Upper lobe of left lung (tissue), 6 donors: ENCODE results near the gene ZNF792. TPM values are rescaled to one million over a fixed set of nuclear protein-coding genes. Genes with fewer than 3 reads are reported as not detected.

Source experiments
- ATAC-seq, 2 donors: fragments of 200-7000 bp; cut with Tn5 transposase; one replicate each; pipeline ENCODE4 v1.9.1; 2022; ENCODE audit warnings: mild to moderate bottlenecking in 2 of 2, moderate library complexity in 2 of 2; ENCODE audit not compliant: low FRiP score in 2 of 2
- DNase-seq, 2 donors: peaks; one replicate each; pipeline ENCODE4 v3.0.0-alpha.2; 2019 to 2020
- H3K27ac ChIP-seq, 4 donors: fragments of 200-600 bp; sonication (generic); one replicate each; pipeline ENCODE4 v1.5.1; 2016 to 2019
- H3K27me3 ChIP-seq, 4 donors: fragments of 200-600 bp; sonication (generic); one replicate each; pipeline ENCODE4 v1.5.1; 2017 to 2019
- H3K36me3 ChIP-seq, 4 donors: fragments of 200-600 bp; sonication (generic); one replicate each; pipeline ENCODE4 v1.5.1; 2016 to 2019
- H3K4me1 ChIP-seq, 4 donors: fragments of 200-600 bp; sonication (generic); one replicate each; pipeline ENCODE4 v1.5.1; 2018 to 2019
- H3K4me3 ChIP-seq, 4 donors: fragments of 200-600 bp; sonication (generic); one replicate each; pipeline ENCODE4 v1.5.1; 2017 to 2019; ENCODE audit warnings: mild to moderate bottlenecking in 2 of 4, moderate library complexity in 1 of 4
- H3K9me3 ChIP-seq, 4 donors: fragments of 200-600 bp; sonication (generic); one replicate each; pipeline ENCODE4 v1.5.1; 2018 to 2019
- CTCF ChIP-seq, 6 experiments: fragments of 450-650 bp in 4 of 6; fragments of 200-600 bp in 2 of 6; sonication (generic) in 2 of 6; IDR thresholded peaks; one replicate each; pipeline ENCODE4 v1.5.1; 2016 to 2019; ENCODE audit warnings: antibody characterized with exemption in 6 of 6
- EP300 ChIP-seq, 4 donors: sonication (generic); formaldehyde crosslinking; IDR thresholded peaks; one replicate each; pipeline ENCODE4 v1.5.1; 2017; ENCODE audit warnings: antibody characterized with exemption in 4 of 4, control low read depth in 2 of 4
- POLR2A ChIP-seq, 4 donors: fragments of 450-650 bp; IDR thresholded peaks; one replicate each; pipeline ENCODE4 v1.5.1; 2016 to 2017; ENCODE audit warnings: antibody characterized with exemption in 4 of 4, mild to moderate bottlenecking in 2 of 4
- POLR2AphosphoS5 ChIP-seq, 2 donors: sonication (generic); formaldehyde crosslinking; IDR thresholded peaks; one replicate each; pipeline ENCODE4 v1.5.1; 2017; ENCODE audit warnings: antibody characterized with exemption in 2 of 2
- WGBS, 2 donors: methylation state at CpG; one replicate each; pipeline ENCODE4 v1.1.5; 2017 to 2018; 5-methylcytosine and 5-hydroxymethylcytosine counted together
- total RNA-seq, 6 donors: library from RNA; depleted of rRNA in 4 of 6; stranded (reverse); fragments of >200 nt in 4 of 6; gene quantifications; one replicate each; pipeline versions ENCODE4 v1.1.0 to v1.2.1, GENCODE V29; 2016 to 2021
- donor health status: DM: no; HTN: no; CAD: no; lungs with moderate emphysema.
- donor health status: DM: no; HTN: yes; CAD: no; lungs with severe emphysema.

Gene ZNF792
- total RNA-seq, 6 donors from 2014 or later, result 8.3 to 14.5 (median 9.8) TPM

- Histone ChIP-seq H3K4me1 (peaks cover 18 to 21% (median 20%) of the 10 kb centered on the region in 4 donors), H3K27me3 (no peaks in the 10 kb centered on the region), H3K4me3 (no peak overlapping the region), H3K27ac (no peak overlapping the region), H3K9me3 (no peaks in the 10 kb centered on the region), H3K36me3 (no peaks in the 10 kb centered on the region)
- no peak for TF ChIP-seq POLR2AphosphoS5 (IDR thresholded peaks at IDR 0.05)
- TF ChIP-seq EP300 (IDR thresholded peaks at IDR 0.05), result no peak
- TF ChIP-seq CTCF (IDR thresholded peaks at IDR 0.05), result no peak
- TF ChIP-seq POLR2A (IDR thresholded peaks at IDR 0.05), result no peak
- ATAC-seq (no peak), DNase-seq (no peak)
- 78 to 80% methylated on average over 13 of the region's 13 CpGs for WGBS, 2 donors
Measured at GRCh38 chr19:34990578-34991192, 26.7 kb upstream of the ZNF792 start.

GRCh38 chr19:34989298-34989697 lies 25.3 kb upstream of the ZNF792 start:
- WGBS, 2 donors, result 65 to 77% methylated on average over 5 to 6 of the region's 6 CpGs

GRCh38 chr19:34988119-34988518 lies 24.1 kb upstream of the ZNF792 start:
- no peak overlapping the region for H3K27ac ChIP-seq
- no peak for ATAC-seq
- H3K27me3 ChIP-seq, result no peaks in the 10 kb centered on the region
- H3K36me3 ChIP-seq, result no peaks in the 10 kb centered on the region
- H3K9me3 ChIP-seq, result no peaks in the 10 kb centered on the region
- DNase-seq, result no peak
- TF ChIP-seq POLR2A (IDR thresholded peaks at IDR 0.05) (no peak), POLR2AphosphoS5 (IDR thresholded peaks at IDR 0.05) (no peak), EP300 (IDR thresholded peaks at IDR 0.05) (no peak), CTCF (IDR thresholded peaks at IDR 0.05) (no peak)
- peaks cover 10 to 16% (median 14%) of the 10 kb centered on the region in 4 donors for H3K4me1 ChIP-seq
- H3K4me3 ChIP-seq, result no peak overlapping the region
- 71 to 82% methylated on average over 1 of the region's 1 CpG for whole genome bisulfite sequencing, 2 donors

More at GRCh38 chr19:34989298-34989697, 25.3 kb upstream of the ZNF792 start:
- Histone ChIP-seq H3K27me3 (no peaks in the 10 kb centered on the region), H3K9me3 (no peaks in the 10 kb centered on the region), H3K36me3 (no peaks in the 10 kb centered on the region), H3K4me3 (no peak overlapping the region), H3K27ac (no peak overlapping the region), H3K4me1 (peaks cover 12 to 19% (median 17%) of the 10 kb centered on the region in 4 donors)
- TF ChIP-seq POLR2AphosphoS5 (IDR thresholded peaks at IDR 0.05) (no peak), EP300 (IDR thresholded peaks at IDR 0.05) (no peak), POLR2A (IDR thresholded peaks at IDR 0.05) (no peak)
- ATAC-seq (no peak), DNase-seq (no peak)

GRCh38 chr19:34985249-34986022 lies 21.4 kb upstream of the ZNF792 start:
- TF ChIP-seq EP300 (IDR thresholded peaks at IDR 0.05), result peak; percentile 26 to 93 (median 82)
- TF ChIP-seq CTCF (IDR thresholded peaks at IDR 0.05), result peak in 1 of 6 experiments; percentile 12
- TF ChIP-seq POLR2A (IDR thresholded peaks at IDR 0.05), result peak in 1 of 4 donors; percentile 13
- peak; percentile 89 to 92 for TF ChIP-seq POLR2AphosphoS5 (IDR thresholded peaks at IDR 0.05)
- H3K4me3 ChIP-seq, result no peak overlapping the region
- H3K27me3 ChIP-seq, result no peaks in the 10 kb centered on the region
- H3K27ac ChIP-seq, result peak overlapping the region; percentile 13 to 71 (median 44)
- H3K4me1 ChIP-seq, result peaks cover 10 to 16% (median 14%) of the 10 kb centered on the region in 4 donors
- ATAC-seq, result peak; percentile 65 to 73
- H3K9me3 ChIP-seq, result no peaks in the 10 kb centered on the region
- WGBS, 2 donors, result 9 to 18% methylated on average over 7 of the region's 7 CpGs
- no peaks in the 10 kb centered on the region for H3K36me3 ChIP-seq
- DNase-seq, result peak in 1 of 2 donors; percentile 79

- Histone ChIP-seq H3K27me3 (no peaks in the 10 kb centered on the region), H3K4me1 (peaks cover 10 to 16% (median 14%) of the 10 kb centered on the region in 4 donors), H3K9me3 (no peaks in the 10 kb centered on the region), H3K36me3 (no peaks in the 10 kb centered on the region), H3K4me3 (no peak overlapping the region), H3K27ac (no peak overlapping the region)
- no peak for DNase-seq
- 87 to 91% methylated on average over 3 of the region's 3 CpGs for WGBS, 2 donors
- ATAC-seq, result no peak
- TF ChIP-seq CTCF (IDR thresholded peaks at IDR 0.05) (no peak), POLR2A (IDR thresholded peaks at IDR 0.05) (no peak), POLR2AphosphoS5 (IDR thresholded peaks at IDR 0.05) (no peak), EP300 (IDR thresholded peaks at IDR 0.05) (no peak)
Measured at GRCh38 chr19:34984287-34984686, 20.3 kb upstream of the ZNF792 start.
